GM19324 (cell line): Measurements from ENCODE around the gene FAM228B.
"Not testable (repeated sequence)": the region's sequence is repeated elsewhere in the genome, so short reads cannot be mapped to it uniquely, and the experiment has no call there.

Experiments used
- ATAC-seq: cut with Tn5 transposase; IDR thresholded peaks from one replicate; pipeline ENCODE4 v1.9.1; 2021; ENCODE audit warnings: mild to moderate bottlenecking, moderate library complexity; ENCODE audit not compliant: unreplicated experiment, low FRiP score

FAM228B gene

GRCh38 chr2:24101992-24102391 is 21.3 kb upstream of the FAM228B start:
- ATAC-seq, result no peak

DNA sequence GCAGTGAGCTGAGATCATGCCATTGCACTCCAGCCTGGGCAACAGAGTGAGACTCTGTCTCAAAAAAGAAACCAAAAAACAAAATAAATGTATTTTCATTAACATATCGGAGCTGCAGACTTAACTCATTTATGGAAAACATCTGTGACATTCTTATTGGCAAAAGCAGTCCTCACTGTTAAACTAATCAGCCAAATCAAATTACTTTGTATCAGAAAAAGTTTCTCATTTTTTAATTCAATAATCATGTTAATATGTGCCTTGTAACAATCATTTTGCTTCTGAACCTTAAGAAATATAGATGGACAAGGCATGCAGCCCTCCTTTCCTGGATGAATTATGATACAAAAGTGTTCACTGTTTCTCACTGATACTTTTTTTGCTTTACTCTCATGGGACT is 20.6 kb upstream of the FAM228B start:
- ATAC-seq, result no peak

- no peak for ATAC-seq
These were observed 19.1 kb upstream of the FAM228B start for GRCh38 chr2:24104110-24104650.

DNA sequence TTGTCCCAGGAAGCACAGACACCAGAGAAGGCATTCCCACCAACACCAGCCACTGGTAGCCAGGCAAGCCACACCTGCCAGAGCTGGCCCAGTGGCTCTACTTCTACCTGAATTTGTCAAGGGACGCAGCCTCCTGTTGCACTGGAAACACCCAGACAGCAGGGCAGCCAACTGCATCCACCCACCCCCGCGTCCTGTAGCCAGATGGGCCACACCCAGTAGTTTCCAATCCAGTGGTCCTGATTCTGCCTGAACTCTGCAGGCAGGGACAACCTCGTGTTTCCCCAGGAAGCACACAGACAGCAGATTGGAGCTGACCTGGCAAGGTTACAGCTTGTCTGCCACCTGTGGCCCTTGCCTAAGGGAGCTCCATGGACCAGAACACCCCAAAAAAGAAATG is 18.4 kb upstream of the FAM228B start:
- ATAC-seq, result no peak

GRCh38 chr2:24105816-24106215 is 17.5 kb upstream of the FAM228B start:
- ATAC-seq, result no peak

DNA sequence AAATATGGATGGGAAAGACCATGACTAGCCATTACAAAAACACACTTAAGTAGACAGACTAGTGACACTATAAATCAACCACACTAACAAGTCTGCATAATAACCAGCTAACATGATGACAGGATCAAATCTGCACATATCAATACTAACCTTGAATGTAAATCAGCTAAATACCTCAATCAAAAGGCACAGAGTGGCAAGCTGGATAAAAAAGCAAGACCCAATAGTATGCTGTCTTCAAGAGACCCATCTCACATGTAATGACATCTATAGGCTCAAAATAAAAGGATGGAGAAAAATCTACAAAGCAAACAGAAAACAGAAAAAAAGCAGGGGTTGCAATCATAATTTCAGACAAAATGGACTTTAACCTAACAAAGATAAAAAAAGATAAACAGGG is 16.5 kb upstream of the FAM228B start:
- no peak for ATAC-seq

DNA sequence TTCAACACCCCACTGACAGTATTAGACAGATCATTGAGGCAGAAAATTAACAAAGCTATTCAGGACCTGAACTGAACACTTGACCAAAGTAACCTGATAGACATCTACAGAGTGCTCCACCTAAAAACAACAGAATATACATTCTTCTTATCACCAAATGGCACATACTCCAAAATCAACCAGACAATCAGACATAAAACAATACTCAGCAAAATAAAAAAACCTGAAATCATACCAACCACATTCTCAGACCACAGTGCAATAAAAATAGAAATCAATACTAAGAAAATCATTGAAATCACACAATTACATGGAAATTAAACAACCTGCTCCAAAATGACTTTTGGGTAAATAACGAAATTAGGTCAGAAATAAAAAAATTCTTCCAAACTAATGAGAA is 15.9 kb upstream of the FAM228B start:
- ATAC-seq, result no peak

GRCh38 chr2:24109431-24109830 is 13.8 kb upstream of the FAM228B start:
- ATAC-seq, result not testable (repeated sequence)

- ATAC-seq, result no peak
These were observed 12.5 kb upstream of the FAM228B start for GRCh38 chr2:24110660-24111303.

GRCh38 chr2:24111407-24111901 is 11.8 kb upstream of the FAM228B start:
- ATAC-seq, result no peak

- no peak for ATAC-seq
These were observed 8.2 kb upstream of the FAM228B start for GRCh38 chr2:24115057-24115456.

- ATAC-seq, result no peak
These were observed 5.4 kb upstream of the FAM228B start for GRCh38 chr2:24117902-24118301.

- ATAC-seq, result no peak
These were observed 2.2 kb upstream of the FAM228B start for GRCh38 chr2:24121066-24121465.

- no peak for ATAC-seq
These were observed 1.8 kb upstream of the FAM228B start for GRCh38 chr2:24121469-24121868.

- ATAC-seq, result no peak
These were observed 689 bp upstream of the FAM228B start for GRCh38 chr2:24122366-24123194.

DNA sequence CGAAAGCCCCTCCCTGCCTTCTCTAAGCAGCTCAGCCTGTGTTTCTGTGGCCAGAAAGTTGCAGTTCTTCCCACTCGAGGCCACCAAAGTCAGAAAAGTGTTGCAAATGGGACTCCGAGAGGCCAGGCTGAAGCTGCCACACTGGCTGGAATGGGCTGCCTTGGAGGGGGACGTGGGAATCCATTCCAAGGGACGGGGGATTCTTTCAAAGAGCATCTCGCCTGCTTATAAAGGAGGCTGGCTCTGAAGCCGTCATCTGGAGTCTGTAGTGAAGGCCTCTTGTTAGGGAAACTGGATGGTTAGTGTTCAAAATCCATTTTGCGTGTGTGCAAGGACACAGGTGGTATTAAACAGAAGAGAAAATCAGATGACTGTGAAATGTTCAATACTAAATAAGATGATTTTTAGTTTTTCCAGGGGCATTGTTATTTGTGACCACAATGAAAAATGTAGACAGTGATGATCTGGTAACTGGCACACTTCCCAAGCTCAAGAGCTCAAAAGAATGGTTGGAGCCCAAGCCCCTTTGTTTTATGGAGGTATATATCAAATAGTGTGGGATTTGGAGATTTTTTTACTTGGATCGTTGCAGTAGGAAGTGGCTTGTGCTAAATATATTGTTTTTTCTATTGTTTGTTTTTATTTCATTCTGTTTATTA is 782 bp downstream of the FAM228B start:
- peak; percentile 7 for ATAC-seq

DNA sequence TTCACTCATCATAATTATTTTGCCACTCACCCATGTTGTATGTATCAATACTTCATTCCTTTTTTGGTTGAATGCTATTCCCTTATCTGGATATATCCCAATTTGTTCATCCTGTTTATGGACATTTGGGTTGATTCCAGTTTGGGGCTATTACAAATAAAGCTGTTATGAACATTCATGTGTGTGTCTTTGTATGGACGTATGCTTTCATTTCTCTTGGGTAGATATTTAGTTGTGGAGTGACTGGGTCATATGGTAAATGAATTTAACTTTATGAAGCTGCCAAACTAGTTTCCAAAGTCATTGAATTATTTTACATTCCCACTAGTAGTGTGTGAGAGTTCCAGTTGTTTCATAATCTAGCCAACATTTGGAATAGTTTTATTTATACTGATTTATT is 2.7 kb downstream of the FAM228B start:
- no peak for ATAC-seq

DNA sequence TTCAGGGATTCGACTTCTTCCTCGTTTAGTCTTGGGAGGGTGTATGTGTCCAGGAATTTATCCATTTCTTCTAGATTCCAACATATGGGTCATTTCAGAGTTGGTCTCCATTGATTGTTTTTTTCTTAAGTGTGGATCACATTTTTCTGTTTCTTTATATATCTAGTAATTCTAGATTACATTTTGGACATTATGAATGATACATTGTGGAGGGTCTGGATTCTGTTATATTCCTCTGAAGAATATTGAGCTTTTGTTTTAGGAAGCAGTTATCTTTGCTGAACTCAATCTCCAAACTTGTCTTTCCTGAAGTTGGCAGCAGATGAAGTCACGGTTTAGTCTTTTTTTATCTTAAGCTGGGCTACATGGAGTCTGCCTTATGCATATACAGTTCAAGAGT is 9.3 kb downstream of the FAM228B start:
- ATAC-seq, result no peak

- ATAC-seq, result not testable (repeated sequence)
These were observed 17.0 kb downstream of the FAM228B start for GRCh38 chr2:24140305-24140704.

- no peak for ATAC-seq
These were observed 24.1 kb downstream of the FAM228B start for GRCh38 chr2:24147364-24147763.
